Immature natural killer cell (primary cell): Measurements from ENCODE around the gene ZNF217. TPM values are rescaled to one million over a fixed set of nuclear protein-coding genes. Genes with fewer than 3 reads are reported as not detected.
"Not testable (repeated sequence)": the region's sequence is repeated elsewhere in the genome, so short reads cannot be mapped to it uniquely, and the experiment has no call there.

Experiments used
- DNase-seq, 3 donors: peaks; one replicate each; pipeline ENCODE4 v3.0.0; 2022; ENCODE audit warnings: mixed read lengths in 1 of 3
- H3K27ac Mint-ChIP-seq, 6 donors: one replicate each; pipeline ENCODE4 v1.8.0; 2020; ENCODE audit warnings: mixed read lengths in 6 of 6, mild to moderate bottlenecking in 5 of 6, inconsistent platforms in 4 of 6, moderate library complexity in 3 of 6
- H3K27me3 Mint-ChIP-seq, 3 donors: one replicate each; pipeline ENCODE4 v1.8.0; 2020 to 2021; ENCODE audit warnings: low read depth in 3 of 3, mild to moderate bottlenecking in 3 of 3, mixed read lengths in 3 of 3, moderate library complexity in 3 of 3, inconsistent platforms in 1 of 3
- H3K36me3 Mint-ChIP-seq, 3 donors: one replicate each; pipeline ENCODE4 v1.8.0; 2020; ENCODE audit warnings: mixed read lengths in 3 of 3, inconsistent platforms in 2 of 3, mild to moderate bottlenecking in 2 of 3
- H3K4me1 Mint-ChIP-seq, 2 donors: one replicate each; pipeline ENCODE4 v1.8.0; 2020; ENCODE audit warnings: inconsistent platforms in 2 of 2, mild to moderate bottlenecking in 2 of 2, mixed read lengths in 2 of 2, moderate library complexity in 1 of 2
- H3K4me3 Mint-ChIP-seq, 5 donors: one replicate each; pipeline ENCODE4 v1.8.0; 2020; ENCODE audit warnings: mild to moderate bottlenecking in 5 of 5, mixed read lengths in 5 of 5, inconsistent platforms in 3 of 5, moderate library complexity in 3 of 5
- H3K9me3 Mint-ChIP-seq, 6 donors: one replicate each; pipeline ENCODE4 v1.8.0; 2020; ENCODE audit warnings: mild to moderate bottlenecking in 6 of 6, mixed read lengths in 6 of 6, inconsistent platforms in 4 of 6, moderate library complexity in 3 of 6
- polyA plus RNA-seq, 3 donors: library from polyadenylated mRNA; unstranded; fragments of 300-500 nt; fragmentation: Illumina TruSeq; gene quantifications; one replicate each; pipeline ENCODE4 v1.2.3, GENCODE V29; 2021

ZNF217 gene
- polyA plus RNA-seq, 3 donors from 2014 or later, result 10.0 to 33.5 (median 16.2) TPM

DNA sequence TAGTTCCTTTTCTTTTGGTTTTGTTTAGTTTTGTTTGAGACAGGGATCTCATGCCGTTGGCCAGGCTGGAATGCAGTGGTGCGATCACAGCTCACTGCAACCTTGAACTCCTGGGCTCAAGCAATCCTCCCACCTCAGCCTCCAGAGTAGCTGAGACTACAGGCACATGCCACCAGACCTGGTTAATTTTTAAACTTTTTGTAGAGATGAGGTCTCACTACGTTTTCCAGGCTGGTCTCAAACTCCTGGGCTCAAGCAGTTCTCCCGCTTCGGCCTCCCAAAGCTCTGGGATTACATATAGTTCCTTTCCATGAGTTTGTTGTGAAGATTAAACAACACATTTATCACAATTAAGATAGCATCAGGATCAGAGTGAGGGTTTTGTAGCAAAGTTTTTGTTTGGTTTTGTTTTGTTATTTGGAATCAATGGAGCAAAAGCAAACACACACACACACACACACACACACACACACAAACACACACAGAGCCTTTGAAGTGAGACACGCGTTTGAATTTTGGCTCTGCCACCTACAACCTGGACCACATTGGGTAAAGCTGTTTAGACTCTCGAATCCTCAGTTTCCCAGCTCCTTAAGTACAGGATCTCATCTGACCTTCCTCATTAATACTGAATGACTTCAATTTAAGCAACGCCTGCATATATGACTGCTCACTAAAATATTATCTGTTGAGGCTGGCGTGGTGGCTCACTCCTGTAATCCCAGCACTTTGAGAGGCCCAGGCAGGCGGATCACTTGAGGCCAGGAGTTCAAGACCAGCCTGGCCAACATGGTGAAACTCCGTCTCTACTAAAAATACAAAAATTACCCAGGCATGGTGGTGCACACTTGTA is 41.7 kb downstream of the ZNF217 start:
- not testable (repeated sequence) for H3K27me3 Mint-ChIP-seq, H3K4me3 Mint-ChIP-seq, H3K36me3 Mint-ChIP-seq, H3K4me1 Mint-ChIP-seq, DNase-seq, H3K9me3 Mint-ChIP-seq, H3K27ac Mint-ChIP-seq

DNA sequence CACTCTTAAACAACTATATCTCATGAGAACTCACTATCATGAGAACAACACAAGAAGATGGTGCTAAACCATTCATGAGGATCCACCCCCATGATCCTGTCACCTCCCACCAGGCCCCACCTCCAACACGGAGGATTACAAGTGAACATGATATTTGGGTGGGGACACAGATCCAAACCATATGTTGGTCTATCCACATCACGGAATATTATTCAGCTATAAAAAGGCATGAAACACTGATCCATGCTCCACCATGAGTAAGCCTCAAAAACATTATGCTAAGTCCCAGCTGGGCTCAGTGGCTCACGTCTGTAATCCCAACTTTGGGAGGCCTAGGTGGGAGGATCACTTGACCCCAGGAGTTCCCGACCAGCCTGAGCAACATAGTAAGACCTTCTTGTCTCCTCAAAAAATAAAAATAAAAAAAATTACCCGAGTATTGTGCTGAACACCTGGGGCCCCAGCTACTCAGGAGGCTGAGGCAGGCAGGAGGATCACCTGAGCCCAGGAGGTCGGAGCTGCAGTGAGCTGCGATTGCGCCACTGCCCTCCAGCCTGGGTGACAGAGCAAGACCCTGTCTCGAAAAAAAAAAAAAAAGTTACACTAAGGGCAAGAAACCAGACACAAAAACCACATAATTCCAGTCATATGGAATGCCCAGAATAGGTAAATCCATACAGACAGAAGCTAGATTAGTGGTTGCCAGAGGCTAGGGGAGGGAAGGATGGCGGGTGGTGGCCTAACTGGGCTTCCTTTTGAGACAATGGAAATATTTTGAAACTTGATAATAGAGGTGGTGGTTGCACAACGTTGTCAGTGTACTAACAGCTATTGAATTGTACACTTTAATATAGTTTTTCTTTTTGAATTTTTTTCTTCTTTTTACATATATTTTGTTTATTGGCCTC is 43.1 kb downstream of the ZNF217 start:
- no peak overlapping the region for H3K27ac Mint-ChIP-seq
- H3K4me3 Mint-ChIP-seq, result no peak overlapping the region
- H3K9me3 Mint-ChIP-seq, result no peaks in the 10 kb centered on the region
- H3K36me3 Mint-ChIP-seq, result no peaks in the 10 kb centered on the region
- DNase-seq, result no peak
- H3K4me1 Mint-ChIP-seq, result no peaks in the 10 kb centered on the region
- H3K27me3 Mint-ChIP-seq, result no peaks in the 10 kb centered on the region

- peaks cover 0 to 2% (median 0%) of the 10 kb centered on the region in 3 donors for H3K27me3 Mint-ChIP-seq
- H3K36me3 Mint-ChIP-seq, result no peaks in the 10 kb centered on the region
- no peaks in the 10 kb centered on the region for H3K4me1 Mint-ChIP-seq
- H3K27ac Mint-ChIP-seq, result no peak overlapping the region
- no peak overlapping the region for H3K4me3 Mint-ChIP-seq
- no peaks in the 10 kb centered on the region for H3K9me3 Mint-ChIP-seq
- DNase-seq, result no peak
These were observed 45.9 kb downstream of the ZNF217 start for GRCh38 chr20:53547664-53548239.

DNA sequence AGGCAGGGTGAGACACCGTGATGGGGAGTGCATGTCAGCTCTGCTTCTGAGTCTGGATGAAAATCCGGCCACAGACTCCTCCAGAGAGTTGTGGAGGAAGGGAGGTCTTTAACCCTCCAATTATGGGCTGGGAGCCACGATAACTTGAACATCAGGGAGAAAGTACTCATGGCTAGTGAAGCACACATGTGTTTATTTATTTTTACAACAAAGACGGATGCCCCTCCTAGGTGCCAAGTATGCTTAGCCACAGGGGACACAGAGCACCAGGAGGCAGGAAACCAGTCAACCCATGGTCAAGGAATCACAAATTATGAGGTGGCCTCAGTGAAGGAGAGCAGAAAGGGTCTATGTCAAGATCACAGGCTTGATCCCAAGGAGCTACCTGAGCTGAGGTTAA is 54.1 kb downstream of the ZNF217 start:
- Mint-ChIP-seq H3K27me3 (peaks cover 0 to 6% (median 0%) of the 10 kb centered on the region in 3 donors), H3K9me3 (no peaks in the 10 kb centered on the region), H3K27ac (no peak overlapping the region), H3K4me1 (no peaks in the 10 kb centered on the region), H3K36me3 (no peaks in the 10 kb centered on the region), H3K4me3 (no peak overlapping the region)
- DNase-seq, result no peak

DNA sequence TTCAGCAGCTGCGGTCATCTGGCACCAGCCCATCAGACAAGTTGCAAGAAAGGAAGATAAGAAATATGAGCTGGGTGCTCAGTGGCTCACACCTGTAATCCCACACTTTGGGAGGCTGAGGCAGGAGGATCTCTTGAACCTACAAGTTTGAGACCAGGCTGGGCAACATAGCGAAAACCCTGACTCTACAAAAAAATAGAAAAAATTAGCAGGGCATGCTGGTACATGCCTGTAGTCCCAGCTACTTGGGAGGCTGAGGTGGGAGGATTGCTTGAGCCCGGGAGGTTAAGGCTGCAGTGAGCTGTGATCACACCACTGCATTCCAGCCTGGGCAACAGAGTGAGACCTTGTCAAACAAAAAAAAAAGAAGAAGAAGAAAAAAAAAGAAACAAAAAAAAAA is 57.3 kb downstream of the ZNF217 start:
- H3K4me1 Mint-ChIP-seq, H3K36me3 Mint-ChIP-seq, H3K27ac Mint-ChIP-seq, H3K4me3 Mint-ChIP-seq, H3K9me3 Mint-ChIP-seq, DNase-seq, H3K27me3 Mint-ChIP-seq: not testable (repeated sequence)

DNA sequence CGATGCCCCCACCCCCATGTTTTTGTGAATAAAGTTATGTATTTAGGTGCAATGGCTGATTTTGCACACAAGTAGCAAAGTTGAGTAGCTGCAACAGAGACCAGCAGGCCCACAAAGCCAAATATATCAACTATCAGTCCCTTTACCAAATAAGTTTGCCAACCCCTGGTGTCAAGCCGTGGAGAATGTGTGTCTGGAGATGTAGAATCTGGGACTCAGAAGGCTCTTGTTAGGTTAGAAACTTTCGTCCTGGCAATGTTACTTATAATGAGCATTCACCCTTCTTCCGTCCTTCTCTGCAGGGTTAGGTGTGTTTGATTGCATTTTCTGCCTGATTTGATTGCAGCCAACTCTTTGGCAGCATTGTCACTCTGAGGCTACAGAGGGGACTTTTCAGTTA is 57.8 kb downstream of the ZNF217 start:
- Mint-ChIP-seq H3K4me1 (no peaks in the 10 kb centered on the region), H3K27ac (no peak overlapping the region), H3K4me3 (no peak overlapping the region), H3K27me3 (peaks cover 1 to 10% (median 4%) of the 10 kb centered on the region in 3 donors), H3K36me3 (no peaks in the 10 kb centered on the region), H3K9me3 (no peaks in the 10 kb centered on the region)
- no peak for DNase-seq

DNA sequence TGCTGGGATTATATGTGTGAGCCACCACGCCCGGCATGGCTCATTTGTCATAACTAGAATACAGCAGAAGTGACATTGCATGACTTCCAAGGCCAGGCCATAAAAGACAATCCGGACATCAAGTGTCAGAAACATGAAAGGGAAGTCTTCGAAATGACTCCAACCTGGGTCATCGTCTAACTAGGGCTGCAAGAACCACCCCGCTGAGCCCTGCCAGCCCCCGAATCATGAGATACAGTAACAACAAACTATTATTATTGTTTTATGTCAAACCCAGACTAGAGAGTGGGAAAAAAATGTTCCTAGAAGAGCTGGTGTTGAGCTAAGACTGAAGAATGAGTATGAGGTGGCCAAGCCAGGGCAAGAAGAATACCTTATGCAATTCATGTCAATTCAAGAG is 59.6 kb downstream of the ZNF217 start:
- H3K9me3 Mint-ChIP-seq, result no peaks in the 10 kb centered on the region
- no peaks in the 10 kb centered on the region for H3K36me3 Mint-ChIP-seq
- H3K4me3 Mint-ChIP-seq, result no peak overlapping the region
- DNase-seq, result no peak
- H3K27me3 Mint-ChIP-seq, result peaks cover 1 to 13% (median 5%) of the 10 kb centered on the region in 3 donors
- H3K4me1 Mint-ChIP-seq, result no peaks in the 10 kb centered on the region
- no peak overlapping the region for H3K27ac Mint-ChIP-seq

GRCh38 chr20:53533500-53533899 is 60.1 kb downstream of the ZNF217 start:
- Mint-ChIP-seq H3K27ac (no peak overlapping the region), H3K4me1 (no peaks in the 10 kb centered on the region), H3K27me3 (peaks cover 1 to 14% (median 8%) of the 10 kb centered on the region in 3 donors), H3K9me3 (no peaks in the 10 kb centered on the region), H3K4me3 (no peak overlapping the region), H3K36me3 (no peaks in the 10 kb centered on the region)
- no peak for DNase-seq

- not testable (repeated sequence) for H3K36me3 Mint-ChIP-seq
These were observed 60.9 kb downstream of the ZNF217 start for GRCh38 chr20:53532654-53533312.

GRCh38 chr20:53530440-53530839 is 63.2 kb downstream of the ZNF217 start:
- H3K4me3 Mint-ChIP-seq, result no peak overlapping the region
- no peaks in the 10 kb centered on the region for H3K36me3 Mint-ChIP-seq
- H3K4me1 Mint-ChIP-seq, result no peaks in the 10 kb centered on the region
- peaks cover 0 to 2% (median 0%) of the 10 kb centered on the region in 6 donors for H3K9me3 Mint-ChIP-seq
- H3K27ac Mint-ChIP-seq, result no peak overlapping the region
- no peak for DNase-seq
- peaks cover 1 to 10% (median 8%) of the 10 kb centered on the region in 3 donors for H3K27me3 Mint-ChIP-seq

More at GRCh38 chr20:53532654-53533312, 60.9 kb downstream of the ZNF217 start:
- not testable (repeated sequence) for H3K4me1 Mint-ChIP-seq, H3K4me3 Mint-ChIP-seq, H3K9me3 Mint-ChIP-seq, DNase-seq, H3K27ac Mint-ChIP-seq
- peaks cover 1 to 14% (median 8%) of the 10 kb centered on the region in 3 donors for H3K27me3 Mint-ChIP-seq

GRCh38 chr20:53529658-53530057 is 64.0 kb downstream of the ZNF217 start:
- H3K4me3 Mint-ChIP-seq, result no peak overlapping the region

GRCh38 chr20:53527196-53527595 is 66.4 kb downstream of the ZNF217 start:
- no peaks in the 10 kb centered on the region for H3K4me1 Mint-ChIP-seq
- H3K36me3 Mint-ChIP-seq, result no peaks in the 10 kb centered on the region
- peaks cover 0 to 8% (median 4%) of the 10 kb centered on the region in 3 donors for H3K27me3 Mint-ChIP-seq
- no peak overlapping the region for H3K4me3 Mint-ChIP-seq
- no peak for DNase-seq
- H3K27ac Mint-ChIP-seq, result peak overlapping the region in 1 of 6 donors; percentile 12
- H3K9me3 Mint-ChIP-seq, result peaks cover 0 to 2% (median 0%) of the 10 kb centered on the region in 6 donors

More at GRCh38 chr20:53529658-53530057, 64.0 kb downstream of the ZNF217 start:
- Mint-ChIP-seq H3K9me3 (peaks cover 0 to 2% (median 0%) of the 10 kb centered on the region in 6 donors), H3K4me1 (no peaks in the 10 kb centered on the region), H3K27ac (no peak overlapping the region), H3K27me3 (peaks cover 1 to 10% (median 8%) of the 10 kb centered on the region in 3 donors), H3K36me3 (no peaks in the 10 kb centered on the region)
- DNase-seq, result no peak

DNA sequence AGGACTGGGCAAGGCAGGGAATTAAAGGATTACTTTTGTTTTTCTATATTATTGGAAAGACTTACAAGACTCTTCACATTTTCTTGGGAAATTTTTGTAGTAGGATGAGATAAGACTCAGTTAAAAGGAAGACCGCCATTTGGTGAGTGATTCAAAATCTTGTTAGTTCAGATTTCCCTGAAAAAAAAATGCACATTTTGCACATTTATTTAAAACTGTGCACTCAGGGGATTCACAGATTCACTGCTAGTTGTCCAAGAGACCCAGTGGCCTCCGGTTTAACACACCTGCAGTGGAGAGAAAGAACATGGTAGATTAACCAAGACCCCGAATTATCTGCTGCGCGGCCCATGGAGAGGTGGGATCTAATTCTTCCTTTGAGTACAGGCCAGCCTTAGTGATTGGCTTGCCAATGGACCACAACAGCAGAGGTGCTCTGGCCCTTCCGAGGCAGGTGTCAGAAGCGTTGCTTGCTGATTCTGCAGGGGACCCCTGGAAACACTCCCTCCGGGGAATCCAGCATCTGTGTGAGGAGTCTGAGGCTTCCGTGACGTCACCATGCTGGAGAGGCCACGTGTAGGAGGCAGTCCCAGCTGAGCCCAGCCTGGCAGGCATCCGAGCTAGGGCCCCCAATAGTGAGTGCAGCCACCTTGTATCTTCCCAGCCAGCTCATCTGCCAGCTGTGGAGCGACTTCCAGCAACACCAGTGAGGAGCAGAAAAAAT is 68.9 kb downstream of the ZNF217 start:
- Mint-ChIP-seq H3K27ac (no peak overlapping the region), H3K4me1 (no peaks in the 10 kb centered on the region), H3K36me3 (no peaks in the 10 kb centered on the region), H3K4me3 (no peak overlapping the region), H3K27me3 (peaks cover 0 to 3% (median 2%) of the 10 kb centered on the region in 3 donors), H3K9me3 (peaks cover 0 to 2% (median 0%) of the 10 kb centered on the region in 6 donors)
- no peak for DNase-seq
